ENCODE measurements around the gene DGKK.

DNA sequence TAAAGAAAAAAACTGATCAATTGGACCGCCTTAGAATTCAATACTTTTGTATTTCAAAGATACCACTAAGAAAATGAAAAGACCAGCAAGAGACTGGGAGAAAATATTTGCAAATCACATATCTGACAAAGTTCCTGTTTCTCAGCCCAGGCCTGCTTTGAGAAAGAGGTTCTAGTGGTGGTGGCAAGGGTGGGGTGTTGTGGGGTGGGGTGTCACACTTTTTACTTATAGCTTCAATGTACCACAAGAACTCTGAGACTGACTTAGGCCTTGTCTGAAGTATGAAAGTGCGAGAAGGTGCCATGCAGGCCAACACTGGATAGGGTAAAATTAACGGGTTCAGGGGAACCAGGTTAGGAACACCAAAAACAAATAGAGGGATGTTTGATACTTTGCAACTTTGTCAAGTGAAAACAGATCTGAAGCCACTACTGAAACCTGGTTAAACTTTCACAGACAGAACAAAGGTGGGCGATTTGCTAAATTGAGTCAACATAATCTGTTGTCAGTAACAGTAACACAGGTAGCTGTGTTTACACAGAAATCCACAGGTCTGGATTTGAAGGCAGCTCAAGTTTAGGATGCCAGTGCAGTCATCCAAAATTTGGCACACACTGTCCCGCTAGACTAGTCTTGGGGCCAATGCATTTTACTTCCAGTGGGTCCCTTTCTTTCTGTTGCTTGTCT lies 88.8 kb downstream of the DGKK start:
- TF ChIP-seq, protein P1, sequence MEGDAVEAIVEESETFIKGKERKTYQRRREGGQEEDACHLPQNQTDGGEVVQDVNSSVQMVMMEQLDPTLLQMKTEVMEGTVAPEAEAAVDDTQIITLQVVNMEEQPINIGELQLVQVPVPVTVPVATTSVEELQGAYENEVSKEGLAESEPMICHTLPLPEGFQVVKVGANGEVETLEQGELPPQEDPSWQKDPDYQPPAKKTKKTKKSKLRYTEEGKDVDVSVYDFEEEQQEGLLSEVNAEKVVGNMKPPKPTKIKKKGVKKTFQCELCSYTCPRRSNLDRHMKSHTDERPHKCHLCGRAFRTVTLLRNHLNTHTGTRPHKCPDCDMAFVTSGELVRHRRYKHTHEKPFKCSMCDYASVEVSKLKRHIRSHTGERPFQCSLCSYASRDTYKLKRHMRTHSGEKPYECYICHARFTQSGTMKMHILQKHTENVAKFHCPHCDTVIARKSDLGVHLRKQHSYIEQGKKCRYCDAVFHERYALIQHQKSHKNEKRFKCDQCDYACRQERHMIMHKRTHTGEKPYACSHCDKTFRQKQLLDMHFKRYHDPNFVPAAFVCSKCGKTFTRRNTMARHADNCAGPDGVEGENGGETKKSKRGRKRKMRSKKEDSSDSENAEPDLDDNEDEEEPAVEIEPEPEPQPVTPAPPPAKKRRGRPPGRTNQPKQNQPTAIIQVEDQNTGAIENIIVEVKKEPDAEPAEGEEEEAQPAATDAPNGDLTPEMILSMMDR (IDR thresholded peaks at IDR 0.05) = no peak
- no peak for TF ChIP-seq POLR2A (IDR thresholded peaks at IDR 0.05)

All from prostate gland (tissue), 2 donors.